HG03457 (cell line): Measurements from ENCODE around the gene PLXDC1.
A peak's percentile ranks its signal among the peaks of the same experiment; 100 is the strongest.

Source experiments
- ATAC-seq: cut with Tn5 transposase; IDR thresholded peaks from one replicate; pipeline ENCODE4 v1.9.1; 2021; ENCODE audit warnings: moderate number of reproducible peaks; ENCODE audit not compliant: unreplicated experiment

Gene PLXDC1

GRCh38 chr17:39151150-39151942, at the start of gene PLXDC1:
Gene PLXDC1, minus strand, starts transcription at chr17:39151637. Its CDS starts 200 bp downstream, at chr17:39151437.
- no peak for ATAC-seq

GRCh38 chr17:39200957-39201510, 49.6 kb upstream of the PLXDC1 start:
- ATAC-seq: no peak

- ATAC-seq: peak; percentile 50
Measured at GRCh38 chr17:39200070-39200879, 48.8 kb upstream of the PLXDC1 start, which contains the start of gene RPL19. Gene RPL19, plus strand, starts transcription at chr17:39200283. Its CDS starts 62 bp downstream, at chr17:39200345.

- ATAC-seq: peak; percentile 27
Measured at GRCh38 chr17:39199820-39200069, 48.3 kb upstream of the PLXDC1 start.

- no peak for ATAC-seq
Measured at GRCh38 chr17:39198186-39198566, 46.7 kb upstream of the PLXDC1 start.

- no peak for ATAC-seq
Measured at GRCh38 chr17:39197380-39198185, 46.1 kb upstream of the PLXDC1 start, which contains the start of gene CACNB1. Gene CACNB1, minus strand, starts transcription at chr17:39197669. Its CDS starts 174 bp downstream, at chr17:39197495.

GRCh38 chr17:39196808-39197291, 45.4 kb upstream of the PLXDC1 start:
- ATAC-seq: no peak

GRCh38 chr17:39196241-39196807, 44.9 kb upstream of the PLXDC1 start:
- ATAC-seq: no peak

- ATAC-seq: no peak
Measured at GRCh38 chr17:39195568-39196160, 44.2 kb upstream of the PLXDC1 start.

GRCh38 chr17:39194985-39195524, 43.6 kb upstream of the PLXDC1 start:
- ATAC-seq: no peak

- no peak for ATAC-seq
Measured at GRCh38 chr17:39194089-39194984, 42.9 kb upstream of the PLXDC1 start.

- ATAC-seq: no peak
Measured at GRCh38 chr17:39193346-39193745, 41.9 kb upstream of the PLXDC1 start.

- no peak for ATAC-seq
Measured at GRCh38 chr17:39192901-39193300, 41.5 kb upstream of the PLXDC1 start.

GRCh38 chr17:39191750-39192510, 40.5 kb upstream of the PLXDC1 start:
- no peak for ATAC-seq

- no peak for ATAC-seq
Measured at GRCh38 chr17:39187152-39187830, 35.9 kb upstream of the PLXDC1 start.

- no peak for ATAC-seq
Measured at GRCh38 chr17:39186481-39187002, 35.1 kb upstream of the PLXDC1 start.

GRCh38 chr17:39183720-39184119, 32.3 kb upstream of the PLXDC1 start:
- ATAC-seq: no peak
